Nephron (organoid): Measurements from ENCODE around the gene SERPINB10.

Experiments used
- H3K27ac Mint-ChIP-seq, 3 experiments: 2 replicates each; pipeline ENCODE4 v1.8.0; 2020; ENCODE audit warnings: mixed read lengths in 3 of 3, mild to moderate bottlenecking in 2 of 3, moderate library complexity in 1 of 3
- H3K27me3 Mint-ChIP-seq: 2 replicates; pipeline ENCODE4 v1.8.0; 2021; ENCODE audit warnings: low read depth, mild to moderate bottlenecking, moderate library complexity, mixed read lengths
- H3K36me3 Mint-ChIP-seq: 2 replicates; pipeline ENCODE4 v1.8.0; 2020; ENCODE audit warnings: low read depth, mixed read lengths
- H3K4me1 Mint-ChIP-seq: 2 replicates; pipeline ENCODE4 v1.8.0; 2020; ENCODE audit warnings: mixed read lengths
- H3K4me3 Mint-ChIP-seq, 3 experiments: 2 replicates each; pipeline ENCODE4 v1.8.0; 2020; ENCODE audit warnings: mild to moderate bottlenecking in 3 of 3, mixed read lengths in 3 of 3, moderate library complexity in 2 of 3
- H3K9me3 Mint-ChIP-seq: 2 replicates; pipeline ENCODE4 v1.8.0; 2020; ENCODE audit warnings: mixed read lengths
- TF ChIP-seq, protein P1 (sequence below), 3 experiments: fragments of 200-600 bp; sonication (generic); IDR thresholded peaks; one replicate each; pipeline ENCODE4 v1.5.0; 2021; ENCODE audit warnings: antibody characterized with exemption in 3 of 3; ENCODE audit not compliant: unreplicated experiment in 3 of 3

The SERPINB10 gene

DNA sequence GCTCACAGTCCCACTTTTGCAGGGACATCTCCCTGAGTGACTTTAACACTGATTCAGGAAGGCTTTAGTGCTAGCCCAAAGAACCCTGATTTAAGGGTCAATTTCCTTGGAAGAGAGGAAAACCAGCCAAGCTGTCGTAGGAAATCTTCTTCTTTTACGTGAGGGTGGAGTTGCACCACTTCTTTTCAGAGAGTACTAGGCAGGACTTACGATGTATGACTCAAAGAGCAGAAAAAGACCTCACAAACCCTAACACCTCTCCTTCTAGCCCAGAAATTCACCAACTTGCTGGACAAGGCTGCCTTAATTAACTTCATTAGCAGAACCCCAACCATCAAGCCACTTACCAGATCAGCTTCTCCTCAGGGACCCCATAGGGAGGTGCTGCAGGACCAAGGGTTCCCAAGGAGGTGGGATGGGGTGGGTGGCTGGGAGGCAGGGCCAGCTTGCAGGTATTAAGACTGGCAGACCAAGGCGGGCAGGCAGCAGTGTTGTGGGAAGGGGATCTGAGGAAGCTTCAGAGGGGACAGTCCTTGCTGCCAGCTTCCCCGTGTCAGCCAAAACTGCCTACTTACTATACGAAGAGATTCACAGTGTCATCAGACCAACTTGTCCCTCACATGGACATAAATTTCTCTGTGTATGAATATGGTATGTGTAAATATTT is 13.5 kb upstream of the SERPINB10 start:
- TF ChIP-seq, protein P1, sequence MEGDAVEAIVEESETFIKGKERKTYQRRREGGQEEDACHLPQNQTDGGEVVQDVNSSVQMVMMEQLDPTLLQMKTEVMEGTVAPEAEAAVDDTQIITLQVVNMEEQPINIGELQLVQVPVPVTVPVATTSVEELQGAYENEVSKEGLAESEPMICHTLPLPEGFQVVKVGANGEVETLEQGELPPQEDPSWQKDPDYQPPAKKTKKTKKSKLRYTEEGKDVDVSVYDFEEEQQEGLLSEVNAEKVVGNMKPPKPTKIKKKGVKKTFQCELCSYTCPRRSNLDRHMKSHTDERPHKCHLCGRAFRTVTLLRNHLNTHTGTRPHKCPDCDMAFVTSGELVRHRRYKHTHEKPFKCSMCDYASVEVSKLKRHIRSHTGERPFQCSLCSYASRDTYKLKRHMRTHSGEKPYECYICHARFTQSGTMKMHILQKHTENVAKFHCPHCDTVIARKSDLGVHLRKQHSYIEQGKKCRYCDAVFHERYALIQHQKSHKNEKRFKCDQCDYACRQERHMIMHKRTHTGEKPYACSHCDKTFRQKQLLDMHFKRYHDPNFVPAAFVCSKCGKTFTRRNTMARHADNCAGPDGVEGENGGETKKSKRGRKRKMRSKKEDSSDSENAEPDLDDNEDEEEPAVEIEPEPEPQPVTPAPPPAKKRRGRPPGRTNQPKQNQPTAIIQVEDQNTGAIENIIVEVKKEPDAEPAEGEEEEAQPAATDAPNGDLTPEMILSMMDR (IDR thresholded peaks at IDR 0.05; ENCODE audit: unreplicated experiment in 3 of 3): no peak
- peaks cover 4% of the 10 kb centered on the region for H3K27me3 Mint-ChIP-seq
- no peak overlapping the region for H3K4me3 Mint-ChIP-seq
- no peak overlapping the region for H3K27ac Mint-ChIP-seq
- H3K36me3 Mint-ChIP-seq: no peaks in the 10 kb centered on the region
- peaks cover 3% of the 10 kb centered on the region for H3K4me1 Mint-ChIP-seq
- H3K9me3 Mint-ChIP-seq: no peaks in the 10 kb centered on the region

- TF ChIP-seq, protein P1 (IDR thresholded peaks at IDR 0.05; ENCODE audit: unreplicated experiment in 3 of 3): no peak
- Mint-ChIP-seq H3K4me3 (no peak overlapping the region), H3K4me1 (peaks cover 3% of the 10 kb centered on the region), H3K27ac (no peak overlapping the region), H3K36me3 (no peaks in the 10 kb centered on the region), H3K27me3 (peaks cover 4% of the 10 kb centered on the region), H3K9me3 (no peaks in the 10 kb centered on the region)
Measured at GRCh38 chr18:63895190-63895589, 12.6 kb upstream of the SERPINB10 start.

GRCh38 chr18:63897072-63897471 is 10.7 kb upstream of the SERPINB10 start:
- Mint-ChIP-seq H3K27me3 (no peaks in the 10 kb centered on the region), H3K4me1 (peaks cover 3% of the 10 kb centered on the region), H3K4me3 (no peak overlapping the region), H3K27ac (no peak overlapping the region), H3K36me3 (no peaks in the 10 kb centered on the region), H3K9me3 (no peaks in the 10 kb centered on the region)
- TF ChIP-seq, protein P1 (IDR thresholded peaks at IDR 0.05; ENCODE audit: unreplicated experiment in 3 of 3): no peak

GRCh38 chr18:63899206-63899605 is 8.6 kb upstream of the SERPINB10 start:
- no peak overlapping the region for H3K4me3 Mint-ChIP-seq
- no peaks in the 10 kb centered on the region for H3K27me3 Mint-ChIP-seq
- no peaks in the 10 kb centered on the region for H3K36me3 Mint-ChIP-seq
- H3K9me3 Mint-ChIP-seq: no peaks in the 10 kb centered on the region
- H3K4me1 Mint-ChIP-seq: peaks cover 3% of the 10 kb centered on the region
- no peak overlapping the region for H3K27ac Mint-ChIP-seq
- TF ChIP-seq, protein P1 (IDR thresholded peaks at IDR 0.05; ENCODE audit: unreplicated experiment in 3 of 3): no peak

DNA sequence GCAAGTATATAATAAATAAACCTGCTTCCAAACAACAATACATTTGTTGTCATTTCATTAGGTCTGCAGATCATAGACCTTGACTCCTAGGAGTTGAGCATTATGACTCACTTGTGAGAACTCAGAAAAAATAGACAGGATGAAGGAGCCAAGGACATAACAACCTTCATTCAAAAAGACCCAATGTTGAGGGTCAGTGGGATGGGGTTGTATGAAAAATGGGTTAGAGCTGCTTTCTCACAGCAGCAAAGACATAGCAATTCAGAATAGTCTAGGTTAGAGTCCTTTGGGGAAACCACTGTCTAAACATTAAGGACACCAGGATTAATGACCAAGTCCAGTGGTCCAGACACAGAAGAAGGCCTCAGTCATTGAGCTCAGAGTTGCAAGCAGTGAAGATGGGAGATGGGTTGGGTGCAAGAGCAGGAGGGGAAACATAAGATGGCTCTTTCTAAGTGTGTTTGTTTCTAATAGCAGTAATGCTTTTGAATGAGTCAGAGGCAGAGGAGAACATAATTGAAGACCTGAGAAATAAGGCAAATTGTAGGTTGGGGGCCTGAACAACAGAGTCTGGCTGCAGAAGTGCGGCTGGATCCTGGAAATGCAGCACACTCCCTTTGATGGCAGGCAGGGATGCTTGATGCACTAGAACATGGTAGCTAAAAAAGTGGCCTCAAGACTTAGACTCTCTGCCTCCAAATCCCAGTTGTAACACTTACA is 3.7 kb upstream of the SERPINB10 start:
- no peaks in the 10 kb centered on the region for H3K9me3 Mint-ChIP-seq
- no peaks in the 10 kb centered on the region for H3K36me3 Mint-ChIP-seq
- H3K4me1 Mint-ChIP-seq: no peaks in the 10 kb centered on the region
- no peaks in the 10 kb centered on the region for H3K27me3 Mint-ChIP-seq
- TF ChIP-seq, protein P1 (IDR thresholded peaks at IDR 0.05; ENCODE audit: unreplicated experiment in 3 of 3): no peak
- no peak overlapping the region for H3K4me3 Mint-ChIP-seq
- no peak overlapping the region for H3K27ac Mint-ChIP-seq

DNA sequence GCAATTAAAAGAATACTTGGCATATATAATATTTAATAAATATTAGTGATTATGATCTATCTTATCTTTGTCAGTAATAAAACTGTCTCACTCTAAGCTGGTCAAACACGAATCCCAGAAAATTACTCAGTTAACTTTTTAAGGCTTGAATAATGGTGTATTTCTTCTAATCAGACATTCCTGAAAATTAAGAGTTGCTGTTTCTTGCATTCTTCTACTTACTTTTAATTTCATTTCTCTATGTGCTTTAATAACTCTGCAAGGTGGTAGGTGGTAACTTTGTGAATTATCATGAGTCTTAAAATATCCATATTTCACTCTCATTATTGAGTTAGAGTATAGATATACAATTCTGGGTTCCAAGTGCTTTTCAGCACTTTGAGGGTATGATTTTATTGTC is 3.1 kb upstream of the SERPINB10 start:
- Mint-ChIP-seq H3K4me3 (no peak overlapping the region), H3K9me3 (no peaks in the 10 kb centered on the region), H3K36me3 (no peaks in the 10 kb centered on the region), H3K27me3 (no peaks in the 10 kb centered on the region), H3K4me1 (no peaks in the 10 kb centered on the region), H3K27ac (no peak overlapping the region)
- TF ChIP-seq, protein P1 (IDR thresholded peaks at IDR 0.05; ENCODE audit: unreplicated experiment in 3 of 3): no peak
